DND-41 (cell line): ENCODE measurements around the gene PLXNA4.

Source experiments
- ATAC-seq: fragments of 200-7000 bp; cut with Tn5 transposase; 3 replicates; pipeline ENCODE4 v1.9.1; 2021; ENCODE audit warnings: low read depth; ENCODE audit not compliant: insufficient read depth
- DNase-seq: peaks from one replicate; pipeline ENCODE4 v3.0.0-alpha.2; 2020
- H2AFZ ChIP-seq: 2 replicates; pipeline ENCODE4 v1.6.0; 2012; ENCODE audit warnings: low read depth, low read length
- H3K27ac ChIP-seq: 2 replicates; pipeline ENCODE4 v1.5.1; 2012; ENCODE audit warnings: low read length, inconsistent platforms
- H3K27me3 ChIP-seq: fragments of 200-600 bp; sonication (generic); 2 replicates; pipeline ENCODE4 v1.6.0; 2012; ENCODE audit warnings: low read length, mild to moderate bottlenecking, inconsistent platforms; ENCODE audit not compliant: insufficient read depth, poor library complexity
- H3K36me3 ChIP-seq: 2 replicates; pipeline ENCODE4 v1.5.1; 2012; ENCODE audit warnings: low read length, inconsistent platforms; ENCODE audit not compliant: insufficient read depth
- H3K4me1 ChIP-seq: 2 replicates; pipeline ENCODE4 v1.5.1; 2012; ENCODE audit warnings: mild to moderate bottlenecking, low read length; ENCODE audit not compliant: insufficient read depth
- H3K4me2 ChIP-seq: 2 replicates; pipeline ENCODE4 v1.6.0; 2012; ENCODE audit warnings: mild to moderate bottlenecking, moderate library complexity, low read length, inconsistent platforms; ENCODE audit not compliant: insufficient read depth
- H3K4me3 ChIP-seq, 2 experiments: fragments of 200-600 bp in 1 of 2; shearing (Covaris generic) in 1 of 2; 2 replicates each; pipeline ENCODE4 v1.5.1; 2012 to 2016; ENCODE audit warnings: inconsistent platforms in 2 of 2, low read length in 2 of 2, mild to moderate bottlenecking in 2 of 2, low read depth in 1 of 2, moderate library complexity in 1 of 2
- H3K79me2 ChIP-seq: 2 replicates; pipeline ENCODE4 v1.6.0; 2012; ENCODE audit warnings: low read length, inconsistent platforms; ENCODE audit not compliant: insufficient read depth
- H3K9ac ChIP-seq: 2 replicates; pipeline ENCODE4 v1.6.0; 2012; ENCODE audit warnings: low read depth, mild to moderate bottlenecking, inconsistent platforms, low read length, moderate library complexity
- H3K9me3 ChIP-seq: 2 replicates; pipeline ENCODE4 v1.5.1; 2012; ENCODE audit warnings: low read length, moderate library complexity, mild to moderate bottlenecking, inconsistent platforms; ENCODE audit not compliant: insufficient read depth, severe bottlenecking
- H4K20me1 ChIP-seq: 2 replicates; pipeline ENCODE4 v1.6.0; 2012; ENCODE audit warnings: low read length; ENCODE audit not compliant: insufficient read depth
- EZH2 ChIP-seq: IDR thresholded peaks from 3 replicates; pipeline ENCODE4 v1.6.1; 2012; ENCODE audit warnings: borderline replicate concordance, low read depth, mild to moderate bottlenecking, moderate library complexity, low read length, inconsistent platforms; ENCODE audit not compliant: severe bottlenecking
- TF ChIP-seq, protein P1 (sequence below): IDR thresholded peaks from 2 replicates; pipeline ENCODE4 v1.5.1; 2012; ENCODE audit warnings: borderline replicate concordance, low read length, moderate library complexity, mild to moderate bottlenecking; ENCODE audit not compliant: poor library complexity, severe bottlenecking; ENCODE audit errors: extremely low read depth

Gene PLXNA4

DNA sequence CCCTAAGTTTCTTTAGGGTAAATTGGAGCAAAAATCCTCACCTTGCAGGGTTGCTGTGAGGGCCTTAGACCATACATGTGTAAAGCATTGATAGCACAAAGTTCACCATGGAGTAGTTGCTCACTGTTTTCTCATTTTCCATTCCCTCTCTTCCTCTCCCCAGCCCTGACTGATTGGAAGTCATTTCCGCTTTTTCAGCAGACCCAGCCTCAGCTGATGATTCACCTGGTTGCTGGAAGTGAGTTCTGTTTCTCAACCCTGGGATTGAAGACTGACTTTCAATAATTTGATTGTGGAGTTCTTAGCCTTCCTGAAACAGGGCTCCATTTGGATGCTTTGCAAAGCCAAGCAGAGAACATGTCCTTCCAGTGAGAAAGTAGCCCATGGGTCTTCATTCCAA, 107.0 kb downstream of the PLXNA4 start:
- Histone ChIP-seq H3K9ac (no peak overlapping the region), H3K9me3 (no peaks in the 10 kb centered on the region), H3K27me3 (peaks cover 5% of the 10 kb centered on the region), H3K4me1 (no peaks in the 10 kb centered on the region), H3K79me2 (no peaks in the 10 kb centered on the region), H3K4me3 (no peak overlapping the region), H2AFZ (no peak overlapping the region), H4K20me1 (no peaks in the 10 kb centered on the region), H3K27ac (no peak overlapping the region), H3K4me2 (no peak overlapping the region), H3K36me3 (no peaks in the 10 kb centered on the region)
- no peak for DNase-seq
- ATAC-seq, result no peak
- TF ChIP-seq, protein P1, sequence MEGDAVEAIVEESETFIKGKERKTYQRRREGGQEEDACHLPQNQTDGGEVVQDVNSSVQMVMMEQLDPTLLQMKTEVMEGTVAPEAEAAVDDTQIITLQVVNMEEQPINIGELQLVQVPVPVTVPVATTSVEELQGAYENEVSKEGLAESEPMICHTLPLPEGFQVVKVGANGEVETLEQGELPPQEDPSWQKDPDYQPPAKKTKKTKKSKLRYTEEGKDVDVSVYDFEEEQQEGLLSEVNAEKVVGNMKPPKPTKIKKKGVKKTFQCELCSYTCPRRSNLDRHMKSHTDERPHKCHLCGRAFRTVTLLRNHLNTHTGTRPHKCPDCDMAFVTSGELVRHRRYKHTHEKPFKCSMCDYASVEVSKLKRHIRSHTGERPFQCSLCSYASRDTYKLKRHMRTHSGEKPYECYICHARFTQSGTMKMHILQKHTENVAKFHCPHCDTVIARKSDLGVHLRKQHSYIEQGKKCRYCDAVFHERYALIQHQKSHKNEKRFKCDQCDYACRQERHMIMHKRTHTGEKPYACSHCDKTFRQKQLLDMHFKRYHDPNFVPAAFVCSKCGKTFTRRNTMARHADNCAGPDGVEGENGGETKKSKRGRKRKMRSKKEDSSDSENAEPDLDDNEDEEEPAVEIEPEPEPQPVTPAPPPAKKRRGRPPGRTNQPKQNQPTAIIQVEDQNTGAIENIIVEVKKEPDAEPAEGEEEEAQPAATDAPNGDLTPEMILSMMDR, result no peak
- no peak for TF ChIP-seq EZH2

DNA sequence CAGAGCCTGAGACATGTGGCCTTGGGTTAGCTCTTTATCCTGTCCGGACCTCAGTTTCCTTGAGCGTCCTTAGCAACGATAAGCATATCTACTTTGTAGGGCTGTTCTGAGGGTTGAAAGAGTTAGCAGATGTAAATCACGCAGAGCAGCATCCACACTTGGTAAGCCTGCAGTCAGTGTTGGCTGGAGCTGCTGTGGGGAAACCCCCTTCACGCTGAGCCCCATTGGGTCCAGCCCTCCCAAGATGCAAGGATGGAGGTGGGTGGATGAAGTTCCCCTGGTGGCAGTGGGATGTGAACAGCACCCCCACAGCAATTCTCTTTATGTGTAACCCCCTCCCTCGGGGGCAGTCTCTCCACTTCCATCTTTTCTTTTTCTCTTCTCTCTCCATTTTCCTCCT, 109.9 kb downstream of the PLXNA4 start:
- no peak overlapping the region for H3K9ac ChIP-seq
- TF ChIP-seq, protein P1, result no peak
- TF ChIP-seq EZH2, result no peak
- peaks cover 1% of the 10 kb centered on the region for H3K27me3 ChIP-seq
- H3K9me3 ChIP-seq, result no peaks in the 10 kb centered on the region
- H3K4me1 ChIP-seq, result no peaks in the 10 kb centered on the region
- H3K4me2 ChIP-seq, result no peak overlapping the region
- no peak overlapping the region for H2AFZ ChIP-seq
- H3K79me2 ChIP-seq, result no peaks in the 10 kb centered on the region
- no peak overlapping the region for H3K4me3 ChIP-seq
- DNase-seq (no peak), ATAC-seq (no peak)
- no peak overlapping the region for H3K27ac ChIP-seq
- no peaks in the 10 kb centered on the region for H4K20me1 ChIP-seq
- no peaks in the 10 kb centered on the region for H3K36me3 ChIP-seq

DNA sequence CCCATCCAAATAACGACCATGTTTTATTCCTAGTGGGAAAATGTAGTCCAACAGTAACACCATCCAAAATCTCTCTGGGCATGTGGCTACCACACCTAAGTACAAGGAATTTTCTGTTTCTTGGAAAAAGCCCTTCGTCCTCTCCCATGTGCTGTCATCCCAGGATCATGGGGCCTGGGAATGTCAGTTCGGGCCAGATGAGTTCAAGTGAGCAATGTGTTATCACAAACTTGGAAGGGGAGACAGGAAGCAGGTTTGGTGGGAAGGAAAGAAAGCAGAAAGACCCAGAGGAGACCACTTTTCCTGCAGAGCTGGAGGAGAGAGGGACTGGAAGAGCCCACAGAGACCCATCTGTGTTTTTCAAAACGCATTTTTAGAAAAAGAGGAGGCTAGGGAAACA, 110.8 kb downstream of the PLXNA4 start:
- Histone ChIP-seq H3K4me2 (no peak overlapping the region), H4K20me1 (no peaks in the 10 kb centered on the region), H3K79me2 (no peaks in the 10 kb centered on the region), H2AFZ (no peak overlapping the region), H3K27me3 (no peaks in the 10 kb centered on the region), H3K9me3 (no peaks in the 10 kb centered on the region), H3K4me1 (no peaks in the 10 kb centered on the region), H3K9ac (no peak overlapping the region), H3K4me3 (no peak overlapping the region), H3K36me3 (no peaks in the 10 kb centered on the region), H3K27ac (no peak overlapping the region)
- no peak for TF ChIP-seq EZH2
- TF ChIP-seq, protein P1, result no peak
- ATAC-seq (no peak), DNase-seq (no peak)

DNA sequence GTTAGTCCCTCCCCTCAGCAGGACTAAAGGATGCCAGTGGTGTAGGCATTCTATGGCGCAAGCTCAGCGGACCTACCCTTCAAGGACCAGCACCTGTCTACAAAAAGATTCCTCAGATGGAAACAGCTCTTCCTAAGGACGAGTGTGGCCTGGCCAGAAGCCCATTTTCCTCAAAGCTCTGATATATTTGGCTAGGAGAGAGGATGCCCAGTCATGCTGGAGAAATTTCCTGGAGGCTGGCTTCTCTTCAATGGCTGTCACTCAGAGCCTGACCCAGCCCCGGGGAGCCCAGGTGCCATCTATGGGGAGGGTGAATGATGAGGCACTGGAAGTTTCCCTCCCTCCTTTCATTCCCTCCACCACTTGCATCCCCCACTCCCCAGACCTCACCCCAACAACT, 111.5 kb downstream of the PLXNA4 start:
- no peaks in the 10 kb centered on the region for H3K79me2 ChIP-seq
- no peaks in the 10 kb centered on the region for H3K36me3 ChIP-seq
- no peak overlapping the region for H3K4me3 ChIP-seq
- ATAC-seq (no peak), DNase-seq (no peak)
- H3K9ac ChIP-seq, result no peak overlapping the region
- H2AFZ ChIP-seq, result no peak overlapping the region
- H3K4me2 ChIP-seq, result no peak overlapping the region
- no peaks in the 10 kb centered on the region for H4K20me1 ChIP-seq
- TF ChIP-seq, protein P1, result no peak
- TF ChIP-seq EZH2, result no peak
- H3K9me3 ChIP-seq, result no peaks in the 10 kb centered on the region
- H3K27ac ChIP-seq, result no peak overlapping the region
- H3K27me3 ChIP-seq, result no peaks in the 10 kb centered on the region
- no peaks in the 10 kb centered on the region for H3K4me1 ChIP-seq
